DOHH2 (cell line): ENCODE data around the gene CCDC88B.

Experiments used
- H3F3A ChIP-seq: fragments of 200-600 bp; sonication (generic), shearing (Covaris generic); 2 replicates; pipeline ENCODE4 v1.6.0; 2016; ENCODE audit warnings: antibody characterized with exemption, mild to moderate bottlenecking; ENCODE audit not compliant: control insufficient read depth, insufficient read depth
- H3K27ac ChIP-seq: fragments of 200-600 bp; sonication (generic); 2 replicates; pipeline ENCODE4 v1.5.1; 2014; ENCODE audit warnings: low read depth, mild to moderate bottlenecking, low read length, moderate library complexity
- H3K27me3 ChIP-seq: fragments of 200-600 bp; sonication (generic); 2 replicates; pipeline ENCODE4 v1.6.1; 2014; ENCODE audit warnings: mild to moderate bottlenecking, low read length, mixed read lengths; ENCODE audit not compliant: control insufficient read depth
- H3K36me3 ChIP-seq: fragments of 200-600 bp; sonication (generic); 2 replicates; pipeline ENCODE4 v1.6.1; 2014; ENCODE audit warnings: mild to moderate bottlenecking, low read length, moderate library complexity, mixed read lengths; ENCODE audit not compliant: control insufficient read depth
- H3K4me1 ChIP-seq: fragments of 200-600 bp; sonication (generic); 2 replicates; pipeline ENCODE4 v1.6.1; 2014; ENCODE audit warnings: mild to moderate bottlenecking, low read length, mixed read lengths; ENCODE audit not compliant: control insufficient read depth
- H3K4me2 ChIP-seq: fragments of 200-600 bp; sonication (generic); 2 replicates; pipeline ENCODE4 v1.6.0; 2014; ENCODE audit warnings: mild to moderate bottlenecking, low read length, moderate library complexity
- H3K4me3 ChIP-seq: fragments of 200-600 bp; sonication (generic); 2 replicates; pipeline ENCODE4 v1.5.1; 2014; ENCODE audit warnings: mild to moderate bottlenecking, low read length, mixed read lengths
- H3K79me2 ChIP-seq: fragments of 200-600 bp; sonication (generic); 2 replicates; pipeline ENCODE4 v1.6.1; 2014; ENCODE audit warnings: mild to moderate bottlenecking, low read length, mixed read lengths; ENCODE audit not compliant: control insufficient read depth
- H3K9me2 ChIP-seq: fragments of 200-600 bp; sonication (generic); replicated peaks from 2 replicates; pipeline ENCODE4 v1.6.1; 2014; ENCODE audit warnings: mild to moderate bottlenecking, low read length, mixed read lengths; ENCODE audit not compliant: control insufficient read depth
- H3K9me3 ChIP-seq: fragments of 200-600 bp; sonication (generic); 2 replicates; pipeline ENCODE4 v1.6.1; 2014; ENCODE audit warnings: antibody characterized with exemption, low read length, mixed read lengths; ENCODE audit not compliant: control insufficient read depth, insufficient read depth
- H4K20me1 ChIP-seq: fragments of 200-600 bp; sonication (generic); 2 replicates; pipeline ENCODE4 v1.6.0; 2014; ENCODE audit warnings: low read depth, mild to moderate bottlenecking, antibody characterized with exemption, low read length, moderate library complexity; ENCODE audit not compliant: control insufficient read depth, insufficient read depth
- CTCF ChIP-seq: fragments of 200-600 bp; sonication (generic); IDR thresholded peaks from one replicate; pipeline ENCODE4 v1.5.1; 2014; ENCODE audit warnings: antibody characterized with exemption, mild to moderate bottlenecking, low read depth, low read length; ENCODE audit not compliant: poor library complexity, severe bottlenecking
- EZH2phosphoT487 ChIP-seq: fragments of 200-600 bp; sonication (generic); IDR thresholded peaks from 2 replicates; pipeline ENCODE4 v1.6.1; 2017; ENCODE audit warnings: borderline replicate concordance, mild to moderate bottlenecking, antibody characterized with exemption, low read length, moderate library complexity, mixed read lengths

The CCDC88B gene

DNA sequence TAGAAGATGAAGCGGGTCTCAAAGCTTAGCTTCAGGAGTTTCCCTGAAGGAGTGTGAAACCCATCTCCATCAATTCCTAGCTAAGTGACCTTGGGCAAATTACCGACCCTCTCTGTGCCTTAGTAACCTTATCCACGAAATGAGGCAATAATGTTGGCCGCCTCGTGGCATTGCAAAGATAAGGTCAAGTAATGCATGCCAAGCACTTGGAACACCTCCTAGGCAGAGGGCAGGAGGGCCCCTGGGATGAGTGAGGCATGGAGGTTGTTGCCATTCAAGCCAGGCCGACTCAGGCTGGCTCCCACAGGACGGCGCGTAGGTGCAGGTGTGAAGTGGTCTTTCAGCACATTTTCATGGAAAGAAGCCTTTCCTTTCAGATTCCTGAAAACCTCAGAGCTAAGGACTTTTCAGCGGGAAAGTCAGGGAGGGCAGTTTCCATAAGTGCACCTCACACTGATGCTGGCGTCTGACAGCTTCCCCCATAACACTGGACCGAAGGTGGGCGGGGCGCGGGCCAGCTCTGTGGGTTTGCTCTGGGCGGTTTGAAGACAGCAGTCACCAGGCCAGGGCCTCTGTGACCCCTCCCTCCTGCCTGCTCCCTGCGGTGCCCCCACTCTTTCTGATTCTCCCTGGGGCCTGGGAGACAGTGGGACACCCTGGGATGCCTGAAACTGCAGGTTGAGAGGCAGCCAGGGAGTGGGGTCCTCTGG lies 44.2 kb downstream of the CCDC88B start:
- Histone ChIP-seq H3K36me3 (no peaks in the 10 kb centered on the region), H4K20me1 (no peaks in the 10 kb centered on the region), H3K79me2 (no peaks in the 10 kb centered on the region), H3K27ac (no peak overlapping the region), H3F3A (no peaks in the 10 kb centered on the region), H3K9me2 (no peaks in the 10 kb centered on the region), H3K4me2 (no peak overlapping the region), H3K9me3 (no peaks in the 10 kb centered on the region), H3K4me1 (peaks cover 18% of the 10 kb centered on the region), H3K27me3 (no peaks in the 10 kb centered on the region), H3K4me3 (no peak overlapping the region)
- TF ChIP-seq EZH2phosphoT487 (no peak), CTCF (no peak)

DNA sequence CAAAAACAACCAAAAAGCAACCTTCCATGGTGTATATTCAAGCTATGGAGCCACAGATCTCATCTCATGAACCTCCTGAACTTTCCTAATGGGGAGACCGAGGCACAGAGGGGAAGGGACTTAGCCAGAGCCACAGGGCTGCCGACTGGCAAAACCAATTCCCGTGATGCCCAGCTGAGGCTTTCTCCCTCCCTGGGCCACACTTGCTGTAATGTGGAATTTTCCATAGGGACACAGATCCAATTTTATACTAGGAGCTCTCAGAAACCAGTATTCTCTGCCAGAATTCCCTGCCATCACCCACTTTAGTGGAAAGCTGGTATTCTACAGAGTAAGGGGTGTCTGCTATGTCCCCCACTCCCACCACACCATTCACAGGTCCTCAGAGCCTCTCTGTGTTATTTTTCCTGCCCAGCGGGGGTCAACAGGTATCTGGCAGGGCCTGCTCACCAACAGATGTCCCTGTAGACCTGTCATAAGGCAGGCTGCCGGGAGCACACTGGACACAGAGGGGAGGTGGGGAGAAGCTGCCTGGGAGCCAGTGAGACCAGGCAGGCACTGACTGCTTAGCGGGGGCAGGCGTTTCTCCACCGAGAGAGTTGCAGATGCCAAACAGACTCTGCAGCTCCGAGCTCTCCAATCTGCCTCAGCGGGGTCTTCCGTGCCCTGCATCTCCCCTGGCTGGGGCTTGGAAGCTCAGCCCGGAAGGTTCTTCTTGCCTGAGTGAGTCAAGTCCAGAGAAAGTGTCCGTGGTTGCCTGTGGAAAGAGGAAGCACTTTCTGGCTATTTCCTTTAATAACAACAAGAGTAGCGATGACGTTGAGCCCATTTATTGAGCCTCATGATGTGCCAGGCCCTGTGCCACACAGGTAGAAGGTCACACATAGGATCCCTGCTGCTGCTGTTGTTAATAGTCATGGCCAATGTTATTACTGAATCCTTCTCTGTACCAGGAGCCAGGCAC lies 45.3 kb downstream of the CCDC88B start:
- Histone ChIP-seq H3K9me3 (no peaks in the 10 kb centered on the region), H3K27ac (no peak overlapping the region), H3K4me2 (peak overlapping the region; percentile 38), H3K27me3 (no peaks in the 10 kb centered on the region), H3K9me2 (no peaks in the 10 kb centered on the region), H3K36me3 (no peaks in the 10 kb centered on the region), H3K79me2 (no peaks in the 10 kb centered on the region), H4K20me1 (no peaks in the 10 kb centered on the region), H3K4me1 (peaks cover 18% of the 10 kb centered on the region), H3F3A (no peaks in the 10 kb centered on the region), H3K4me3 (peak overlapping the region; percentile 2; the same call in 1 of the 2 replicates)
- TF ChIP-seq CTCF (no peak), EZH2phosphoT487 (no peak)

- Histone ChIP-seq H3K9me3 (no peaks in the 10 kb centered on the region), H3K4me3 (peak overlapping the region; percentile 2; the same call in 1 of the 2 replicates), H3K27ac (no peak overlapping the region), H3K4me1 (peaks cover 18% of the 10 kb centered on the region), H3K79me2 (no peaks in the 10 kb centered on the region), H4K20me1 (no peaks in the 10 kb centered on the region), H3K4me2 (peak overlapping the region; percentile 38), H3F3A (no peaks in the 10 kb centered on the region), H3K9me2 (no peaks in the 10 kb centered on the region), H3K27me3 (no peaks in the 10 kb centered on the region), H3K36me3 (no peaks in the 10 kb centered on the region)
- no peak for TF ChIP-seq EZH2phosphoT487
- no peak for TF ChIP-seq CTCF
These were observed 46.1 kb downstream of the CCDC88B start for GRCh38 chr11:64385945-64386704.
